HepG2 (cell line): ENCODE data around the gene RPL39. TPM values are rescaled to one million over a fixed set of nuclear protein-coding genes. Genes with fewer than 3 reads are reported as not detected.
A peak's percentile ranks its signal among the peaks of the same experiment; 100 is the strongest.

Source experiments
- BRCA1 ChIP-seq: sonication (generic); formaldehyde crosslinking; IDR thresholded peaks from 2 replicates; pipeline ENCODE4 v1.4.0; 2020; ENCODE audit warnings: missing genetic modification reagents
- EZH2 ChIP-seq: conservative IDR thresholded peaks from 2 replicates; pipeline ENCODE4 v1.6.1; 2012; ENCODE audit warnings: mild to moderate bottlenecking, low read depth, low read length, moderate library complexity
- GZF1 ChIP-seq: sonication (generic); formaldehyde crosslinking; IDR thresholded peaks from 2 replicates; pipeline ENCODE4 v1.5.1; 2020; ENCODE audit warnings: mild to moderate bottlenecking, missing genetic modification reagents
- KAT2B ChIP-seq: fragments of 150-350 bp; IDR thresholded peaks from 2 replicates; pipeline ENCODE4 v1.6.1; 2014; ENCODE audit warnings: low read depth, low read length, borderline replicate concordance
- NPAS2 ChIP-seq: sonication (generic); formaldehyde crosslinking; IDR thresholded peaks from 2 replicates; pipeline ENCODE4 v1.8.0; 2022; ENCODE audit warnings: mild to moderate bottlenecking, missing genetic modification reagents, borderline replicate concordance
- RCOR2 ChIP-seq: IDR thresholded peaks from 2 replicates; pipeline ENCODE4 v1.6.1; 2016; ENCODE audit warnings: missing biosample characterization, missing genetic modification reagents
- ZBTB8A ChIP-seq: sonication (generic); formaldehyde crosslinking; IDR thresholded peaks from 2 replicates; pipeline ENCODE4 v1.4.0; 2020; ENCODE audit warnings: mild to moderate bottlenecking, low read depth, missing genetic modification reagents, borderline replicate concordance
- ZFP37 ChIP-seq: sonication (generic); formaldehyde crosslinking; IDR thresholded peaks from 2 replicates; pipeline ENCODE4 v1.4.0; 2020; ENCODE audit warnings: missing genetic modification reagents, borderline replicate concordance
- ZKSCAN5 ChIP-seq: sonication (generic); formaldehyde crosslinking; IDR thresholded peaks from 2 replicates; pipeline ENCODE4 v1.5.1; 2020; ENCODE audit warnings: mild to moderate bottlenecking, missing genetic modification reagents
- ZNF17 ChIP-seq: sonication (generic); formaldehyde crosslinking; IDR thresholded peaks from 2 replicates; pipeline ENCODE4 v1.5.0; 2020; ENCODE audit warnings: mild to moderate bottlenecking, missing genetic modification reagents
- ZNF224 ChIP-seq: sonication (generic); formaldehyde crosslinking; IDR thresholded peaks from 2 replicates; pipeline ENCODE4 v1.5.0; 2020; ENCODE audit warnings: mild to moderate bottlenecking, missing genetic modification reagents
- ZNF432 ChIP-seq: sonication (generic); formaldehyde crosslinking; IDR thresholded peaks from 2 replicates; pipeline ENCODE4 v1.5.0; 2020; ENCODE audit warnings: missing genetic modification reagents, mild to moderate bottlenecking, borderline replicate concordance
- ZNF572 ChIP-seq: sonication (generic); formaldehyde crosslinking; IDR thresholded peaks from 2 replicates; pipeline ENCODE4 v1.5.1; 2020; ENCODE audit warnings: mild to moderate bottlenecking, missing genetic modification reagents
- ZSCAN12 ChIP-seq: sonication (generic); formaldehyde crosslinking; IDR thresholded peaks from 2 replicates; pipeline ENCODE4 v1.9.0; 2021; ENCODE audit warnings: mild to moderate bottlenecking, missing genetic modification reagents
- ZSCAN29 ChIP-seq: sonication (generic); formaldehyde crosslinking; conservative IDR thresholded peaks from 2 replicates; pipeline ENCODE4 v1.4.0; 2020; ENCODE audit warnings: mild to moderate bottlenecking, missing genetic modification reagents
- polyA plus RNA-seq, 8 experiments: library from polyadenylated mRNA; depleted of rRNA in 3 of 8; stranded (reverse) in 7 of 8; unstranded in 1 of 8; fragments of >200 nt; fragmentation: Illumina TruSeq in 4 of 8; extraction: Trizol in 4 of 8; gene quantifications; 2 replicates each; pipeline versions ENCODE4 v1.2.1 to v1.2.3, GENCODE V29; 2011 to 2016; ENCODE audit warnings: low read depth in 4 of 8, missing spikeins in 1 of 8, mixed read lengths in 1 of 8; ENCODE audit not compliant: insufficient read depth in 1 of 8
- total RNA-seq, 5 experiments: library from RNA; depleted of rRNA; stranded (reverse); fragments of >200 nt; fragmentation: Illumina TruSeq; extraction: Trizol; gene quantifications; 2 replicates each; pipeline ENCODE4 v1.2.3, GENCODE V29; 2016; ENCODE audit warnings: low read depth in 1 of 5
- TF ChIP-seq, protein P1 (sequence below): sonication (generic); formaldehyde crosslinking; IDR thresholded peaks from 2 replicates; pipeline ENCODE4; 2020; ENCODE audit warnings: missing genetic modification reagents, mild to moderate bottlenecking, borderline replicate concordance
- TF ChIP-seq, protein P2 (sequence below): sonication (generic); formaldehyde crosslinking; IDR thresholded peaks from 2 replicates; pipeline ENCODE4 v1.8.1; 2023; ENCODE audit warnings: mild to moderate bottlenecking, missing genetic modification reagents
- TF ChIP-seq, protein P3 (sequence below): sonication (generic); formaldehyde crosslinking; IDR thresholded peaks from 2 replicates; pipeline ENCODE4 v1.5.1; 2020; ENCODE audit warnings: mild to moderate bottlenecking, missing genetic modification reagents, moderate library complexity
- TF ChIP-seq, protein P4 (sequence below): sonication (generic); formaldehyde crosslinking; IDR thresholded peaks from 2 replicates; pipeline ENCODE4 v1.4.0; 2020; ENCODE audit warnings: missing genetic modification reagents

The RPL39 gene
- total and polyA plus RNA-seq, 2 of the 13 experiments (the other 11 are each of a cell fraction or from before 2014, with no cell fraction given), result 2,312 to 3,547 TPM

DNA sequence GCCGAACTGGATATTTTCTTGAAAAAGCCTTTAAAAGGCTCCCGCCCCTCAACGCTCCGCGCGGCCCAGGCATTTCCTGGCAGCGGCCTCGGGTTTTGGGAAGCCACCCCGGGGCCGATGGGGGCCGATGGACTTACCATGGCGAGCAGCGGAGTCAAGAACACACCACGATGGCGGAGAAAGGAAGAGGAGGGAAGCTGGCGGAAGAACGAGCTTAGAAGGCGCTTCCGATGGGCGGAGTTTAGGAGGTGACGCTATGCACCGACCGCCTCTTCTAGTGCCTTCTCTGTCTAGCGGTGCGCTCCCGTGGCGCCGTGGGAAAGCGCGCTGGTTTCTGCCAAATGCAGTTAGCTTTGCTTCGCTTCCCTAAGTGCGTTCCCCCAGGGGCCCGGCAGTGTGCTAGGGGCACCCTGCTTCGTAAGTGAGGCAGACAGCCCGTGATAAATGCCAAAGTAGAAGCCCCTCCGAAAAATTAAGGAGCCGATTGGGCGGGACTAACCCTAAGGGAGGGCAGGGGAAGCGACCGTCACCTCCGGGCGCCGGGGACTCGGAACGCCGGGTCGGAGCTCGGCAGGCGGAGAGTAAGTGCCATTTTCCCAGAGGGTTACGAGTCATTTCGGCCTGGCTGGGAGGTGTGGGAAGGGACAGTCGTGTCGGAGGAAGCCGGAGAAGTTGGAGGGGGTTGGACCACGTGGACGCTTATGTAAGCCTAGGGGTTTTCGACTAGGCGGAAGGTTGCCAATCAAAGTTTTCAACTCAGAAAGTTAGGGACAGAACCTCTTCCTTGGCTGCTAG is at the start of gene RPL39 (continued):
- TF ChIP-seq ZNF572 (CRISPR knock-in tag), result no peak
- TF ChIP-seq NPAS2 (CRISPR knock-in tag), result no peak
- no peak for TF ChIP-seq ZSCAN12 (CRISPR knock-in tag)
- TF ChIP-seq ZNF17 (CRISPR knock-in tag), result no peak
- no peak for TF ChIP-seq EZH2
- no peak for TF ChIP-seq ZNF432 (CRISPR knock-in tag)
- no peak for TF ChIP-seq GZF1 (CRISPR knock-in tag)
- TF ChIP-seq ZFP37 (CRISPR knock-in tag), result no peak
- no peak for TF ChIP-seq ZNF224
- TF ChIP-seq, protein P1, sequence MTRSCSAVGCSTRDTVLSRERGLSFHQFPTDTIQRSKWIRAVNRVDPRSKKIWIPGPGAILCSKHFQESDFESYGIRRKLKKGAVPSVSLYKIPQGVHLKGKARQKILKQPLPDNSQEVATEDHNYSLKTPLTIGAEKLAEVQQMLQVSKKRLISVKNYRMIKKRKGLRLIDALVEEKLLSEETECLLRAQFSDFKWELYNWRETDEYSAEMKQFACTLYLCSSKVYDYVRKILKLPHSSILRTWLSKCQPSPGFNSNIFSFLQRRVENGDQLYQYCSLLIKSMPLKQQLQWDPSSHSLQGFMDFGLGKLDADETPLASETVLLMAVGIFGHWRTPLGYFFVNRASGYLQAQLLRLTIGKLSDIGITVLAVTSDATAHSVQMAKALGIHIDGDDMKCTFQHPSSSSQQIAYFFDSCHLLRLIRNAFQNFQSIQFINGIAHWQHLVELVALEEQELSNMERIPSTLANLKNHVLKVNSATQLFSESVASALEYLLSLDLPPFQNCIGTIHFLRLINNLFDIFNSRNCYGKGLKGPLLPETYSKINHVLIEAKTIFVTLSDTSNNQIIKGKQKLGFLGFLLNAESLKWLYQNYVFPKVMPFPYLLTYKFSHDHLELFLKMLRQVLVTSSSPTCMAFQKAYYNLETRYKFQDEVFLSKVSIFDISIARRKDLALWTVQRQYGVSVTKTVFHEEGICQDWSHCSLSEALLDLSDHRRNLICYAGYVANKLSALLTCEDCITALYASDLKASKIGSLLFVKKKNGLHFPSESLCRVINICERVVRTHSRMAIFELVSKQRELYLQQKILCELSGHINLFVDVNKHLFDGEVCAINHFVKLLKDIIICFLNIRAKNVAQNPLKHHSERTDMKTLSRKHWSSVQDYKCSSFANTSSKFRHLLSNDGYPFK, result no peak; the same call in 1 of the 2 replicates
- no peak for TF ChIP-seq KAT2B
- no peak for TF ChIP-seq RCOR2 (CRISPR knock-in tag)
- TF ChIP-seq, protein P2, sequence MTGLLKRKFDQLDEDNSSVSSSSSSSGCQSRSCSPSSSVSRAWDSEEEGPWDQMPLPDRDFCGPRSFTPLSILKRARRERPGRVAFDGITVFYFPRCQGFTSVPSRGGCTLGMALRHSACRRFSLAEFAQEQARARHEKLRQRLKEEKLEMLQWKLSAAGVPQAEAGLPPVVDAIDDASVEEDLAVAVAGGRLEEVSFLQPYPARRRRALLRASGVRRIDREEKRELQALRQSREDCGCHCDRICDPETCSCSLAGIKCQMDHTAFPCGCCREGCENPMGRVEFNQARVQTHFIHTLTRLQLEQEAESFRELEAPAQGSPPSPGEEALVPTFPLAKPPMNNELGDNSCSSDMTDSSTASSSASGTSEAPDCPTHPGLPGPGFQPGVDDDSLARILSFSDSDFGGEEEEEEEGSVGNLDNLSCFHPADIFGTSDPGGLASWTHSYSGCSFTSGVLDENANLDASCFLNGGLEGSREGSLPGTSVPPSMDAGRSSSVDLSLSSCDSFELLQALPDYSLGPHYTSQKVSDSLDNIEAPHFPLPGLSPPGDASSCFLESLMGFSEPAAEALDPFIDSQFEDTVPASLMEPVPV (CRISPR knock-in tag), result peak; percentile 46; the same call in 1 of the 2 replicates
- TF ChIP-seq BRCA1 (CRISPR knock-in tag), result no peak
- TF ChIP-seq, protein P3, sequence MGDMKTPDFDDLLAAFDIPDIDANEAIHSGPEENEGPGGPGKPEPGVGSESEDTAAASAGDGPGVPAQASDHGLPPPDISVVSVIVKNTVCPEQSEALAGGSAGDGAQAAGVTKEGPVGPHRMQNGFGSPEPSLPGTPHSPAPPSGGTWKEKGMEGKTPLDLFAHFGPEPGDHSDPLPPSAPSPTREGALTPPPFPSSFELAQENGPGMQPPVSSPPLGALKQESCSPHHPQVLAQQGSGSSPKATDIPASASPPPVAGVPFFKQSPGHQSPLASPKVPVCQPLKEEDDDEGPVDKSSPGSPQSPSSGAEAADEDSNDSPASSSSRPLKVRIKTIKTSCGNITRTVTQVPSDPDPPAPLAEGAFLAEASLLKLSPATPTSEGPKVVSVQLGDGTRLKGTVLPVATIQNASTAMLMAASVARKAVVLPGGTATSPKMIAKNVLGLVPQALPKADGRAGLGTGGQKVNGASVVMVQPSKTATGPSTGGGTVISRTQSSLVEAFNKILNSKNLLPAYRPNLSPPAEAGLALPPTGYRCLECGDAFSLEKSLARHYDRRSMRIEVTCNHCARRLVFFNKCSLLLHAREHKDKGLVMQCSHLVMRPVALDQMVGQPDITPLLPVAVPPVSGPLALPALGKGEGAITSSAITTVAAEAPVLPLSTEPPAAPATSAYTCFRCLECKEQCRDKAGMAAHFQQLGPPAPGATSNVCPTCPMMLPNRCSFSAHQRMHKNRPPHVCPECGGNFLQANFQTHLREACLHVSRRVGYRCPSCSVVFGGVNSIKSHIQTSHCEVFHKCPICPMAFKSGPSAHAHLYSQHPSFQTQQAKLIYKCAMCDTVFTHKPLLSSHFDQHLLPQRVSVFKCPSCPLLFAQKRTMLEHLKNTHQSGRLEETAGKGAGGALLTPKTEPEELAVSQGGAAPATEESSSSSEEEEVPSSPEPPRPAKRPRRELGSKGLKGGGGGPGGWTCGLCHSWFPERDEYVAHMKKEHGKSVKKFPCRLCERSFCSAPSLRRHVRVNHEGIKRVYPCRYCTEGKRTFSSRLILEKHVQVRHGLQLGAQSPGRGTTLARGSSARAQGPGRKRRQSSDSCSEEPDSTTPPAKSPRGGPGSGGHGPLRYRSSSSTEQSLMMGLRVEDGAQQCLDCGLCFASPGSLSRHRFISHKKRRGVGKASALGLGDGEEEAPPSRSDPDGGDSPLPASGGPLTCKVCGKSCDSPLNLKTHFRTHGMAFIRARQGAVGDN (CRISPR knock-in tag), result peak; percentile 89
- TF ChIP-seq ZBTB8A (CRISPR knock-in tag), result no peak
- TF ChIP-seq ZKSCAN5 (CRISPR knock-in tag), result 0 out of 2 replicates have a peak, but pooled peaks have one; percentile 25
- TF ChIP-seq, protein P4, sequence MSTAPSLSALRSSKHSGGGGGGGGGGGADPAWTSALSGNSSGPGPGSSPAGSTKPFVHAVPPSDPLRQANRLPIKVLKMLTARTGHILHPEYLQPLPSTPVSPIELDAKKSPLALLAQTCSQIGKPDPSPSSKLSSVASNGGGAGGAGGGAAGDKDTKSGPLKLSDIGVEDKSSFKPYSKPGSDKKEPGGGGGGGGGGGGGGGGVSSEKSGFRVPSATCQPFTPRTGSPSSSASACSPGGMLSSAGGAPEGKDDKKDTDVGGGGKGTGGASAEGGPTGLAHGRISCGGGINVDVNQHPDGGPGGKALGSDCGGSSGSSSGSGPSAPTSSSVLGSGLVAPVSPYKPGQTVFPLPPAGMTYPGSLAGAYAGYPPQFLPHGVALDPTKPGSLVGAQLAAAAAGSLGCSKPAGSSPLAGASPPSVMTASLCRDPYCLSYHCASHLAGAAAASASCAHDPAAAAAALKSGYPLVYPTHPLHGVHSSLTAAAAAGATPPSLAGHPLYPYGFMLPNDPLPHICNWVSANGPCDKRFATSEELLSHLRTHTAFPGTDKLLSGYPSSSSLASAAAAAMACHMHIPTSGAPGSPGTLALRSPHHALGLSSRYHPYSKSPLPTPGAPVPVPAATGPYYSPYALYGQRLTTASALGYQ (CRISPR knock-in tag), result no peak
- TF ChIP-seq ZSCAN29, result no peak
